GM06990 (cell line): ENCODE results near the gene UBE2D2.

Experiments used
- DNase-seq: peaks from one replicate; pipeline ENCODE4 v3.0.0-alpha.2; 2011; ENCODE audit not compliant: insufficient read length; ENCODE audit errors: extremely low read depth
- H3K27me3 ChIP-seq: replicated peaks from 2 replicates; pipeline ENCODE4 v1.6.0; 2011; ENCODE audit warnings: low read length; ENCODE audit not compliant: control insufficient read depth, insufficient read depth
- H3K36me3 ChIP-seq: 2 replicates; pipeline ENCODE4 v1.5.1; 2011; ENCODE audit warnings: low read length; ENCODE audit not compliant: control insufficient read depth, insufficient read depth
- H3K4me3 ChIP-seq: replicated peaks from 2 replicates; pipeline ENCODE4 v1.5.1; 2011; ENCODE audit warnings: low read depth, mild to moderate bottlenecking, control low read depth, low read length
- CTCF ChIP-seq: IDR thresholded peaks from 2 replicates; pipeline ENCODE4 v1.5.1; 2011; ENCODE audit warnings: low read length, control low read depth, mild to moderate bottlenecking, inconsistent platforms; ENCODE audit not compliant: insufficient read depth, poor library complexity, severe bottlenecking

The UBE2D2 gene

GRCh38 chr5:139648205-139649081 lies 87.3 kb downstream of the UBE2D2 start, which contains the start of gene CXXC5:
CXXC5 (plus strand) TSS chr5:139648349; CDS start chr5:139680524, 32,175 bp downstream.
- DNase-seq = peak; percentile 95
- peak within 1 kb of the TSS; percentile 84 for H3K4me3 ChIP-seq
- no peaks in the 10 kb centered on the region for H3K27me3 ChIP-seq
- H3K36me3 ChIP-seq = no peaks in the 10 kb centered on the region
- TF ChIP-seq CTCF = no peak

- H3K4me3 ChIP-seq = peak overlapping the region; percentile 84
- no peaks in the 10 kb centered on the region for H3K27me3 ChIP-seq
- no peaks in the 10 kb centered on the region for H3K36me3 ChIP-seq
- DNase-seq = peak; percentile 69
- peak; percentile 30 for TF ChIP-seq CTCF
Measured at GRCh38 chr5:139649082-139649991, 88.2 kb downstream of the UBE2D2 start.

- no peaks in the 10 kb centered on the region for H3K27me3 ChIP-seq
- peak; percentile 64 for DNase-seq
- TF ChIP-seq CTCF = peak; percentile 66
- H3K36me3 ChIP-seq = no peaks in the 10 kb centered on the region
- peak overlapping the region; percentile 84 for H3K4me3 ChIP-seq
Measured at GRCh38 chr5:139650031-139650688, 89.0 kb downstream of the UBE2D2 start.

- H3K4me3 ChIP-seq = peak overlapping the region; percentile 84
- DNase-seq = no peak
- H3K27me3 ChIP-seq = no peaks in the 10 kb centered on the region
- TF ChIP-seq CTCF = no peak
- H3K36me3 ChIP-seq = no peaks in the 10 kb centered on the region
Measured at GRCh38 chr5:139650689-139651042, 89.5 kb downstream of the UBE2D2 start.

GRCh38 chr5:139651043-139651834 lies 90.1 kb downstream of the UBE2D2 start:
- no peaks in the 10 kb centered on the region for H3K27me3 ChIP-seq
- H3K36me3 ChIP-seq = no peaks in the 10 kb centered on the region
- TF ChIP-seq CTCF = no peak
- DNase-seq = no peak
- H3K4me3 ChIP-seq = peak overlapping the region; percentile 84
